Mesothelial cell of epicardium (in vitro differentiated cells): ENCODE results near the gene RRP15. TPM values are rescaled to one million over a fixed set of nuclear protein-coding genes. Genes with fewer than 3 reads are reported as not detected.

Source experiments
- DNase-seq, 2 experiments: peaks; one replicate each; pipeline ENCODE4 v3.0.0; 2021; ENCODE audit warnings: low spot score in 2 of 2; ENCODE audit not compliant: unreplicated experiment in 2 of 2
- H3K27ac Mint-ChIP-seq: 2 replicates; pipeline ENCODE4 v1.8.0; 2021; ENCODE audit warnings: mixed read lengths
- H3K27me3 Mint-ChIP-seq: 2 replicates; pipeline ENCODE4 v1.8.0; 2021; ENCODE audit warnings: low read depth, mixed read lengths
- H3K36me3 Mint-ChIP-seq: 2 replicates; pipeline ENCODE4 v1.8.0; 2021; ENCODE audit warnings: mixed read lengths
- H3K4me1 Mint-ChIP-seq: 2 replicates; pipeline ENCODE4 v1.8.0; 2021; ENCODE audit warnings: mixed read lengths
- H3K4me3 Mint-ChIP-seq: 2 replicates; pipeline ENCODE4 v1.8.0; 2021; ENCODE audit warnings: mild to moderate bottlenecking, moderate library complexity, mixed read lengths
- H3K9me3 Mint-ChIP-seq: 2 replicates; pipeline ENCODE4 v1.8.0; 2021; ENCODE audit warnings: mixed read lengths
- total RNA-seq: library from RNA; stranded (reverse); gene quantifications from 3 replicates; pipeline ENCODE4 v1.2.1, GENCODE V29; 2021
- TF ChIP-seq, protein P1 (sequence below): fragments of 200-600 bp; sonication (generic); IDR thresholded peaks from one replicate; pipeline ENCODE4 v1.5.0; 2021; ENCODE audit warnings: antibody characterized with exemption; ENCODE audit not compliant: unreplicated experiment

Gene RRP15
- total RNA-seq, 1 donor from 2014 or later: 27.5 TPM

DNA sequence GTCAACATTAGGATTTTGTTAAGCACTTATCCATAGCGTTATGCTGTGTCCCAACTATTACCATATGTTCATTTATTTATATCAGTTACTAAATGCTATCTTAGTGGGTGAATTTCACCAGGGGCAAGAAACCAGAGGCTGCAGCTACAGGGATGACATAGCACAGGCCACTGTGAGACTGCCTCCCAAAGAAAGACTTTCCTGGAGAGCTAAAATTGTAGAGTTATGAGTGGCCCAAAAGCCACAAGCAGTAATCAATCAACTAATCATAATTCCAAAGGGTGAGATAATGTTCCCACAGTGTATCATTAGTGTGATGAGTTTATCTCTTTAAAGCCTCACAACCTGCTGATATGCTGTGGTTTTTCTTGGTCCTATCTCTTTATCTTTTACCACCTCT, 56.2 kb downstream of the RRP15 start:
- H3K4me1 Mint-ChIP-seq: peaks cover 14% of the 10 kb centered on the region
- no peak overlapping the region for H3K27ac Mint-ChIP-seq
- TF ChIP-seq, protein P1, sequence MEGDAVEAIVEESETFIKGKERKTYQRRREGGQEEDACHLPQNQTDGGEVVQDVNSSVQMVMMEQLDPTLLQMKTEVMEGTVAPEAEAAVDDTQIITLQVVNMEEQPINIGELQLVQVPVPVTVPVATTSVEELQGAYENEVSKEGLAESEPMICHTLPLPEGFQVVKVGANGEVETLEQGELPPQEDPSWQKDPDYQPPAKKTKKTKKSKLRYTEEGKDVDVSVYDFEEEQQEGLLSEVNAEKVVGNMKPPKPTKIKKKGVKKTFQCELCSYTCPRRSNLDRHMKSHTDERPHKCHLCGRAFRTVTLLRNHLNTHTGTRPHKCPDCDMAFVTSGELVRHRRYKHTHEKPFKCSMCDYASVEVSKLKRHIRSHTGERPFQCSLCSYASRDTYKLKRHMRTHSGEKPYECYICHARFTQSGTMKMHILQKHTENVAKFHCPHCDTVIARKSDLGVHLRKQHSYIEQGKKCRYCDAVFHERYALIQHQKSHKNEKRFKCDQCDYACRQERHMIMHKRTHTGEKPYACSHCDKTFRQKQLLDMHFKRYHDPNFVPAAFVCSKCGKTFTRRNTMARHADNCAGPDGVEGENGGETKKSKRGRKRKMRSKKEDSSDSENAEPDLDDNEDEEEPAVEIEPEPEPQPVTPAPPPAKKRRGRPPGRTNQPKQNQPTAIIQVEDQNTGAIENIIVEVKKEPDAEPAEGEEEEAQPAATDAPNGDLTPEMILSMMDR: no peak
- H3K36me3 Mint-ChIP-seq: no peaks in the 10 kb centered on the region
- H3K4me3 Mint-ChIP-seq: no peak overlapping the region
- no peaks in the 10 kb centered on the region for H3K9me3 Mint-ChIP-seq
- no peak for DNase-seq
- H3K27me3 Mint-ChIP-seq: peaks cover 9% of the 10 kb centered on the region

DNA sequence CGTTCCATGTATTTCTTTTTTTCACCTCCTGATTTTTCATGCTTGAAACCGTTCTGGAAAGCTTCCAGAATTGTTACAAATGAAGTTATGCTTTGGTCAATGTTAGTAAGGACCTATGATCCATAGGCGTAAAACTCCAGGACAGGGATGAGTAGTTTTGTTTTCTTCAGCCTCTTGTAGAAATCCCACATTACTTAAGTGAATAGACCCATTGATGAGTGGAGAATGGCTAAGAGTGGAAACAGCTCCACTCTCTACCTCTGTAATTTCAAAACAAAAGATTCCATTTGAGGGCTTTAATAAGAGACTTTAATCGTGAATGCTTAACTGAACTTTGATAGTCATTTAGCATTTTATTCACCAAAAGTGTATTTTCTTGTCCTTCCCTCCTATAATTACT, 57.0 kb downstream of the RRP15 start:
- Mint-ChIP-seq H3K27ac (no peak overlapping the region), H3K4me3 (no peak overlapping the region)

DNA sequence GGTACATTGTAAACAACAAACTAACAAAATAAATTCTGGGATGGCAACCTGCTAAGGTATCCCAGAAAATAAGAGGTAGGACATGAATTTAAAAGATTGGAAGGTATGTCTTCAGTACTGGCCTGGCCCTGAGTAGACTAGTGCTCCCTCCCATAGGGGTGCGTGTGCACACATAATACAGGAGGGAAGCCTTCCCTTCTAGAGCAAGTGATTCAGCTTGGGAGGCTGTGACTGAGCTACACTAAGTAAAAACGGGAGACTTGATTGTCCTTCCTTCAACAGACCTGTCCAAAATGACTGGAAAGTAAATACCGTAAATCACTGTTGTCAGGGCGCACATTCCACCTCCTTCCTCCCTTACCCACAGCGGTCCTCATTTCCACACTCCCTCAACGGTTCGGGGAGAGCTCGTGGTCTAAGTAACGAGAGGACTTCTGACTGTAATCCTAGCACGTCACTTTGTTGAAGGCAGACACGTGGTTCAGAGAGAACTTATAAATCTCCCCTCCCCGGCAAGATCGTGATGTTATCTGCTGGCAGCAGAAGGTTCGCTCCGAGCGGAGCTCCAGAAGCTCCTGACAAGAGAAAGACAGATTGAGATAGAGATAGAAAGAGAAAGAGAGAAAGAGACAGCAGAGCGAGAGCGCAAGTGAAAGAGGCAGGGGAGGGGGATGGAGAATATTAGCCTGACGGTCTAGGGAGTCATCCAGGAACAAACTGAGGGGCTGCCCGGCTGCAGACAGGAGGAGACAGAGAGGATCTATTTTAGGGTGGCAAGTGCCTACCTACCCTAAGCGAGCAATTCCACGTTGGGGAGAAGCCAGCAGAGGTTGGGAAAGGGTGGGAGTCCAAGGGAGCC, 60.0 kb downstream of the RRP15 start, which contains the start of gene TGFB2:
TSS of gene TGFB2 (plus strand) at position 523 of the 859 bp plus-strand sequence. CDS start 1,366 bp downstream, outside the sequence.
- Mint-ChIP-seq H3K36me3 (no peaks in the 10 kb centered on the region), H3K9me3 (no peaks in the 10 kb centered on the region), H3K4me1 (peaks cover 41% of the 10 kb centered on the region), H3K27me3 (peaks cover 9% of the 10 kb centered on the region), H3K27ac (peak within 1 kb of the TSS; percentile 87), H3K4me3 (no peak within 1 kb of the TSS)
- TF ChIP-seq, protein P1: no peak
- DNase-seq: no peak

More for the DNA sequence above, 57.0 kb downstream of the RRP15 start:
- H3K4me1 Mint-ChIP-seq: peaks cover 21% of the 10 kb centered on the region
- TF ChIP-seq, protein P1: no peak
- no peaks in the 10 kb centered on the region for H3K36me3 Mint-ChIP-seq
- no peak for DNase-seq
- H3K27me3 Mint-ChIP-seq: peaks cover 9% of the 10 kb centered on the region
- H3K9me3 Mint-ChIP-seq: no peaks in the 10 kb centered on the region

DNA sequence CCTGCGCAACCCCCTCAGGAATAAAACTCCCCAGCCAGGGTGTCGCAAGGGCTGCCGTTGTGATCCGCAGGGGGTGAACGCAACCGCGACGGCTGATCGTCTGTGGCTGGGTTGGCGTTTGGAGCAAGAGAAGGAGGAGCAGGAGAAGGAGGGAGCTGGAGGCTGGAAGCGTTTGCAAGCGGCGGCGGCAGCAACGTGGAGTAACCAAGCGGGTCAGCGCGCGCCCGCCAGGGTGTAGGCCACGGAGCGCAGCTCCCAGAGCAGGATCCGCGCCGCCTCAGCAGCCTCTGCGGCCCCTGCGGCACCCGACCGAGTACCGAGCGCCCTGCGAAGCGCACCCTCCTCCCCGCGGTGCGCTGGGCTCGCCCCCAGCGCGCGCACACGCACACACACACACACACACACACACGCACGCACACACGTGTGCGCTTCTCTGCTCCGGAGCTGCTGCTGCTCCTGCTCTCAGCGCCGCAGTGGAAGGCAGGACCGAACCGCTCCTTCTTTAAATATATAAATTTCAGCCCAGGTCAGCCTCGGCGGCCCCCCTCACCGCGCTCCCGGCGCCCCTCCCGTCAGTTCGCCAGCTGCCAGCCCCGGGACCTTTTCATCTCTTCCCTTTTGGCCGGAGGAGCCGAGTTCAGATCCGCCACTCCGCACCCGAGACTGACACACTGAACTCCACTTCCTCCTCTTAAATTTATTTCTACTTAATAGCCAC, 60.7 kb downstream of the RRP15 start:
- Mint-ChIP-seq H3K27ac (peak overlapping the region; percentile 87), H3K4me1 (peaks cover 47% of the 10 kb centered on the region), H3K27me3 (peaks cover 9% of the 10 kb centered on the region), H3K9me3 (no peaks in the 10 kb centered on the region), H3K36me3 (no peaks in the 10 kb centered on the region), H3K4me3 (no peak overlapping the region)
- TF ChIP-seq, protein P1: no peak
- peak; percentile 35 to 67 for DNase-seq

DNA sequence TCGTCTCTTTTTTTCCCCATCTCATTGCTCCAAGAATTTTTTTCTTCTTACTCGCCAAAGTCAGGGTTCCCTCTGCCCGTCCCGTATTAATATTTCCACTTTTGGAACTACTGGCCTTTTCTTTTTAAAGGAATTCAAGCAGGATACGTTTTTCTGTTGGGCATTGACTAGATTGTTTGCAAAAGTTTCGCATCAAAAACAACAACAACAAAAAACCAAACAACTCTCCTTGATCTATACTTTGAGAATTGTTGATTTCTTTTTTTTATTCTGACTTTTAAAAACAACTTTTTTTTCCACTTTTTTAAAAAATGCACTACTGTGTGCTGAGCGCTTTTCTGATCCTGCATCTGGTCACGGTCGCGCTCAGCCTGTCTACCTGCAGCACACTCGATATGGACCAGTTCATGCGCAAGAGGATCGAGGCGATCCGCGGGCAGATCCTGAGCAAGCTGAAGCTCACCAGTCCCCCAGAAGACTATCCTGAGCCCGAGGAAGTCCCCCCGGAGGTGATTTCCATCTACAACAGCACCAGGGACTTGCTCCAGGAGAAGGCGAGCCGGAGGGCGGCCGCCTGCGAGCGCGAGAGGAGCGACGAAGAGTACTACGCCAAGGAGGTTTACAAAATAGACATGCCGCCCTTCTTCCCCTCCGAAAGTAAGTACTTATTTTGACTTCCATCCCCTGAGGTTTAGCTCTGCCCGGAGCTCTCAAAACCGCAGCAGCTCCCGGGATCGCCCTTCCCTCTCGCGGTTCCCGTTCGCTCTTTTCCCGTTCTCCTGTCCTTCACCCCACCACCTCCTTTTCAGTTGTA, 61.5 kb downstream of the RRP15 start:
- Mint-ChIP-seq H3K27ac (peak overlapping the region; percentile 87), H3K9me3 (no peaks in the 10 kb centered on the region), H3K27me3 (peaks cover 9% of the 10 kb centered on the region), H3K4me1 (peaks cover 48% of the 10 kb centered on the region), H3K4me3 (no peak overlapping the region), H3K36me3 (no peaks in the 10 kb centered on the region)
- TF ChIP-seq, protein P1: no peak
- no peak for DNase-seq
